ENCODE measurements around the gene RPL10.
A peak's percentile ranks its signal among the peaks of the same experiment; 100 is the strongest.

Gene RPL10

DNA sequence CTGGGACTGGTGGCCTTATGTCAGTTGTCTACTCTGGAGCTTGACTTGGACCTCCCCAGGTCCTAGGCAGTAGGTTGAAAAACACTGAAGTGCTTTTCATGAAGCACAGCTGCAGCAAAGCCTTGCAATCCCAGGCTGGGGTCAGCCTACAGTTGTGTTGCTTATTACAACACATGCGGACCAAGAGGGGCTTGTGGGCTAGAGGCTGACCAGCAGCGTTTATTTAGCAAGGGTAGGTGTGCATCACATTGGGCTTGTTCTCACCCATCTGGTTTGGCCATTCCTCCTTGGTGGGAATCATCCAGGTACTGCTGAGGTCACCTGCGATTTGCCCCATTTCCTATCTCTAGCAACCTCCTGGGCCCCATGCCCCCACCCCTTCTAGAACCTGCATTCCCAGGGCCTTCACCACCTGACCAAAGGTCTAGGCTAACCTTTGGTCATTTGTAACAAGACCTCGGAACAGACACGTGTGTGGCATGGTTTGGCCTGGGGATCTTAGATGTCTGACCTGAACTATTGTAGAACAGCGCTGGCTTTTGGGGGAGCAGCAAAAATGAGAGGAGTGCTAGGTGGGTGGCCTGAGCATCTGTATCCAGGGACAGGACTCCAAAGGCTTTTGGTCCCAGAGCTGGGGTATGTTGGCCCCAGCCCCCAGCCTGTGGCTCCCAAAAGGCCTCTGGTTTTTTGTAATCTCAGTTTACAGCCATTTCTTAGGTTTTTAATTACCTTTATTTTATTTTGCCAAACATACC, 3.0 kb downstream of the RPL10 start:
- DNase-seq, result no peak

- no peak for DNase-seq
These were observed 3.9 kb downstream of the RPL10 start for GRCh38 chrX:154401918-154402621.

DNA sequence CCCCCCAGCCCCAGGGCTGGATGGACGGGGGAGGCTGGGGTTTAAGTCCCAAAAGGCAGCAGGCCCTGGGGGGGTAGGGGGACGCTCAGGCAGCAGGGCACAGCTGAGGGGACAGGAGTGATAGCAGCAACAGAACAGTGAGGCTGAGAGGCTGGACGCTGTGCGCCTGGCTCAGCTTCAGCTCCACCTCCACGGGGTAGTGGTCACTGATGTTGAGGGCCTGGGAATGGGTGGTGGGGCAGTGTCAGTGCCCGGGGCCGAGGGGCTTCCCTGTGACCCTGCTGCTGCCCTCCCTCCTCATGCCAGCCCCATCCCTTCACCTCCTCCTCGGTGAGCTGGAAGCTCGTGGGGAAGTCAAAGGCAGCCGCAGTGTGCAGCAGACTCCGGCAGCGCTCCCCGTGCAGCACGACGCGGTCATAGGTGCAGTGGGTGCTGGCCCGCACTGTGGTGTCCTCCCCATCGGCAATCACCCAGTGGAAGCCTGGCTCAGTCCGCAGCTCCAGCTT, 4.5 kb downstream of the RPL10 start:
- DNase-seq, result no peak

GRCh38 chrX:154403192-154403591, 5.0 kb downstream of the RPL10 start:
- DNase-seq, result no peak

GRCh38 chrX:154403858-154404257, 5.7 kb downstream of the RPL10 start:
- no peak for DNase-seq

DNA sequence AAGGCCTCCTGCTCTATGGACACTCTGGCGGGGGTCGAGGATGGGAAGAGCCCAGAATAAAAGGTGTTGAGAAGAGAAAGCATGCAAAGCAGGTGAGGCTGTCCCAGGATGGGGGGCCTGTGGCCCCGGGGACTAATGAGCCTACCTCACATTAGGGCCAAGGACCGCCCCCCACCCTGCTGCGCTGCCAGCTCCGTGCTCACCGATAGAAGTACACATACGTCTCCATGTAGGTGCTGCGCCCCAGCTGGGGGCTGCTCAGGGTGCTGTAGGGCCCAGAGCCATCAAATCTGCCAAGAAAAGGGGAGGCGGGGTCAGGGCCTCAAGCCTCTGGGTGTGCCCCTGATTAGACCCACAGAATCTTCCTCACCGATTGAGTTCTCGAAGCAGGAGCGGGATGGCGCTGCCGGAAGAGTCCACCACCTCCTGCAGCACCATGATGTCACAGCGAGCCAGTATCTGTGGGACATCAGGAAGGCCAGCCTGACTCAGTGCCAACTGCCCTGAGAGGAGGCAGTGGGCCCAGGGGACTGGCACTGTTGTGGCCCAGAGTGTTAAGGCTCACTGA, 6.5 kb downstream of the RPL10 start:
- no peak for DNase-seq

GRCh38 chrX:154408659-154409221, 10.6 kb downstream of the RPL10 start:
- DNase-seq, result no peak

DNA sequence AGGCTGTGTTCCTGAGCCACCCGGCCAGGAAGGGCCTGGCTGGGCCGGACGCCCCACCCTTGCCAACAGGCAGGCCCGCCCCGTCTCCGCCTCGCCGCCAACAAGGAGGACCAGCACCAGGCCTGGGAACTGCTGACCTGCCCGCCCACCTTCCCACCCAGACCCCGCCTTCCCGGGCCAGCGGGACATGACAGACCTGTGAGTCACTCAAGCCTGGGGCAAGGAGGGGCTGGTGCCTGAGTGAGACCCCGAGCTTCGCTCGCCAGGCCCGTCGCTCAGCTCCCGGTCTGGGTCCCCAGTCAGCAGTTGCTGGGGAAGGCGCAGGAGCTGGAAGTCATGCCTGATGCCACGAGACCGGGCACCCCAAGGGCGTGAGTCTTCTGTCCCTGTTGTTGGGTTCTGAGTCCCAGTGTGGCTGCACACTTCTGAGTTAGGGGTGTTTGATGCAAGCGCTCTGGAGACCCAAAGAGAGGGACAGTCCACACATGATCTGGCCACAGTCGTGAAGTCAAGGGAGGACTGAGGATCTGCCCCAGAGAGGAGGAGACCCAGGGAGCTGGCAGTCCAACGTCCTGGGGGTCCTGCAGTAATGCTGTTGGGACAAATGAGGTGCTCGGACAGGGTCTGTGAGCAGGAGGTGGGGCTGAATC, 11.2 kb downstream of the RPL10 start, which contains the start of gene DNASE1L1:
Gene DNASE1L1, minus strand, starts transcription at position 33 of the 650 bp plus-strand sequence. CDS start 3,686 bp downstream, outside the sequence.
- no peak for DNase-seq

- peak; percentile 29 to 52 for DNase-seq
These were observed 13.8 kb downstream of the RPL10 start for GRCh38 chrX:154411981-154412340.

DNA sequence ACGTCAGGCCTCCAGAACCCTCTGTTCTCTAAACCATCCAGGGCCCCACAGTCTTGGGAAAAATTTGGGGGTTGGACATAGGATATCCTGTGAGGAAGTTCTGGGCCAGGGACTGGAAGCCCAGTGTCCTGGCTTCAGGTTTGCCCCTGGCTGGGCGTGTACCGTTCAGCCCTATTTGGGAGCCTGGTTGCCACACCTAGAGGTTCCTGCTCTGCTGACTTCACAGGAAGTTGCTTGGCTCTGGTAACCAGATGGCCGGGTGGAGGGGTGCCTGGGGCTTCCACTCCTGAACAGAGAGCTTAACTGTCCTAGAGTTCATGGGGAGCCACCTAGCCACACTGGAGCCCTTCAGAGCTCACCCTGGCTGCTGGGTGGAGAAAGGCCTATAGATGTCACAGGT, 14.3 kb downstream of the RPL10 start:
- no peak for DNase-seq

DNA sequence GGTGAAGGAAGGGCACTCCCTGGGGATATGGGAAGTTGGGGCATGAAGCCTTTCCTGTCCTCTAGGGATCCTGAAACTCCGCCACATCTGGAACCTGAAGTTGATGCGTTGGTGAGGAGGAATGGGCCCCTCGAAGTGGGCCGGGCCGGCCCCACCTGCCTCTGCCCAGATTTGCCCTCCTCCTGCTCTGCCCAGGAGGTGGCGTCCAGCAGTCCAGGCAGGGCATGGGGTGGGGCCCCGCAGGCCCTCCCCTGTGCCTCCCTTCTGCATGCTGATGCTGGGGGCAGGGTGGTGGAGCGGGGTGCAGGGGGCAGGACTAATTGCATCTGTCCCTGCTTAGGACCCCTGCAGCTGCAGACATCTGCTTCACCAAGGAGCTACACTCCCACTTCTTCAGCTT, 15.0 kb downstream of the RPL10 start:
- DNase-seq, result no peak

- no peak for DNase-seq
These were observed 19.0 kb downstream of the RPL10 start for GRCh38 chrX:154417157-154417556.

DNA sequence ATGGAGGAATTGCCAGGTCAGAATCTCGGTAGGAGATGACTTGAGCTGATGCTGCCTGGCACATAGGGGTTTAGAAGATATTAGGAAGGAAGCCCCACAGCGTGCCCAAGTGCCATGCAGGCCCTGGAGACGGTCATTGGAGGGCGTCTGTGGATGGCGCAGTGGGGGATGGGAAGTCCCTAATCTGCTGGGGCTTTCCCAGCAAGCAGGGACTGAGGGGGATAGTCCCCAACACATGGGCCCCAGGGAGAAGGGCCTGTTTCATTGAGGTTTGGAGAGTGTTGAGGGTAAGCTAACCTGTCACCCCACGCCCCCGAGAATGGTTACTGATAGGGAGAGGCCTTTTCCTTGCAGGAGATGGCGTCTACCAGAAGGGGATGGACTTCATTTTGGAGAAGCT, 21.0 kb downstream of the RPL10 start:
- no peak for DNase-seq

DNA sequence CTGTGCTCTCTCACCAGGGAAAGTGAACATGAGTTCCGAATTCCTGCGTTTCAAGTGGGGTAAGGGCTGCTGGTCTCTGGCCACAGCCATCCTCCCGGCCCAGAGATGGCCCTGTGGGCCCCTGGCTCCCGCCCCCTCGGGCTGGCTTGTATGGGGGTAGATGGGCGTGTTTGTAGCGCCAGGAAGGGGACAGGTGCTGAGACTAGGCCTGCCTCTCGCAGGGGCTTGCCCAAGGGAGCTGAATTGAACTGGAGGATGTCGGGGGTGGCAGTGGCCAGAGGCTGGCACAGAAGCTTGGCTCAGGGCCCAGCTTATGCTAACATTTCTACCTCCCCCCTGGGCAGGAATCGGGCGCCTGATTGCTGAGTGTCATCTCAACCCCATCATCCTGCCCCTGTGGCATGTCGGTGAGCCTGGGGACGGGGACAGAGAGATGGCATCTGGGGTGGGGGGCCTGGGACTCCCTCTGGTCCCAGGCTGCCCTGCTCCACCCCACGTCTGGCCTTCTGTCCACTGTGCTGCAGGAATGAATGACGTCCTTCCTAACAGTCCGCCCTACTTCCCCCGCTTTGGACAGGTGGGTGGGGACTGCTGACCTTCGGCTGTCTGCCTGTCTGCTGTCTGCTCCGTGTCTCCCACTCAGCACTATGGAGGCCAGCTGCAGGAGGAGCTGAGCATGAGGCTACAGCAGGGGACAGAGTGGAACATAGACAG, 21.7 kb downstream of the RPL10 start:
- no peak for DNase-seq

DNA sequence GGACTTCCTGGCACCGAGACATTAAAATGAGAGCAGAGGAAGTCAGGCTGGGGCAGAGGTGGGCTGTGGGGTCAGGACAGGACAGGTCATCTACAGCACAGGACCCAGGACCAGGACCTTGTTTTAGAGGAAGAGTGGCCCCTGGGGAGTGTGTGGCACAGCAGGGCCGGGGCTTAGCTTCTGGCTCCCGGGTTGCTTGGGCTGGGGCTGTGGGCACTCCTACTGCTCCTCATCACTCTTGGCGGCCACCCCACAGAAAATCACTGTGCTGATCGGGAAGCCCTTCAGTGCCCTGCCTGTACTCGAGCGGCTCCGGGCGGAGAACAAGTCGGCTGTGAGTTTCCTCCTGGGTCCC, 22.2 kb downstream of the RPL10 start:
- DNase-seq, result no peak

DNA sequence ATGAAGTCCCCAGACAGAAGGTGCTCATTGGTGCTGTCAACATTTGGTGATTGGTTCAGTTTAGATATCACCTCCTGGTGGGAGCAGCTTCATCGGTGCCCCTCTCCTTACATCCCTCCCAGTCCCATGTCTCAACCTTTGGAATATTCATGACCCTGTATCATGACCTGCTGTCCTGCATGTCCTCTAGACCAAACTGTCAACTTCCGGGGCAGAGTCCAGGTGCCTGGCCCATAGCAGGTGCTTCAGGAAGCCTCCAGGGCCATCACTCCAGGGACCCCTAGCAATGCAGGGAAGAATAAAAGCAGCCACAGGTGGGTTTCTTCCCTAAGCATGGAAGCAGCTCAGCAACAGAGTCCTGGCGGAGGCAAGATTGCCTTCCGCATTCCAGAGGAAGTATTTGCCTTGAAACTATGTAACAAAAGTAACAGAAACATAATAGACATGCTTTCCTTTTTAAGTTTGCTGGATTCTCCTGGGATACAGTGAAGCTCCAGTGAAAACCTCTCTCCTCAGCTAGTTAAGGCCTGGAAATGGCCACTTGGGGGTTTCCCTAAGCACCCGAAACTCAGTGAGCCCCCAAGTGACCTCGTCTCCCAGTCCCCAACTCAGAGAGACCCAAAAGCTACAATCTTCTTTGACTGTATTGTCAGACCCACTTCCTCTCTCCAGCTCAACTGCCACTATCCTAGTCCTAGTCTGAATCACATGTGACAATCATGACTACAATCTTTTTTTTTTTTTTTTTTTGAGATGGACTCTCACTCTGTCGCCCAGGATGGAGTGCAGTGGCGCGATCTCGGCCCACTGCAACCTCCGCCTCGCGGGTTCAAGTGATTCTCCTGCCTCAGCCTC, 29.0 kb downstream of the RPL10 start:
- no peak for DNase-seq

DNA sequence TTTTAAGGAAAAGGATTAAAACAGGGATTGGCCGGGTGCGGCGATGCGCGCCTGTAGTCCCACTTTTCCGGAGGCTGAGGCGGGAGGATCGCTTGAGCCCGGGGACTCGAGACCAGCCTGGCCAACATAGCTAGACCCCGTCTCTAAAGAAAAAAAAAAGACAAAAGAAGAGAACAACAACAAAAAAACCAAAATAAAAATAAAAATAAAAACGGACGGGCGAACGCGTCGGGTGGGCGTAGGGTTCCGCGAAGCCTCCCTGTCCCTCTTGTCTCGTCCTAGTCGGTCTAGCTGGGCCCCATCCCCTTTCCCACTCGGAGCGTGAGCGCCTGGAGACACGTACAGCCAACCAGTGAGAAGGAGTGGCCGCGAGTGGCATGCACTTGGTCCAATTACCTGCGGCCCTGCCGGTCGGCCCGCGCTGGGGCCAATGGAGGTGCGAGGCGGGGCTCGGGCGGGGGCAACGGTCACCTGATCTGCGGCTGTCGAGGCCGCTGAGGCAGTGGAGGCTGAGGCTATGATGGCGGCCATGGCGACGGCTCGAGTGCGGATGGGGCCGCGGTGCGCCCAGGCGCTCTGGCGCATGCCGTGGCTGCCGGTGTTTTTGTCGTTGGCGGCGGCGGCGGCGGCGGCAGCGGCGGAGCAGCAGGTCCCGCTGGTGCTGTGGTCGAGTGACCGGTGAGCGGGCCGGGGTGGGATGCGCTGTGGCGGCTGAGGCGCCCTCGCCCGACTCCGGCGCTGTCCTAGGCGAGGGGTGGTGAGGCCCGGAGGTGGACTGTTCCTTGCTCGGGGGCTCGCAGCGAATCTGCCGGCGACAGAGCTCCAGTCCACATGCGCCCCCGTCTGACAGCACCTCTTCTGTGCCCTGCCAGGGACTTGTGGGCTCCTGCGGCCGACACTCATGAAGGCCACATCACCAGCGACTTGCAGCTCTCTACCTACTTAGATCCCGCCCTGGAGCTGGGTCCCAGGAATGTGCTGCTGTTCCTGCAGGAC, 30.3 kb downstream of the RPL10 start, which contains the start of gene ATP6AP1:
Gene ATP6AP1, plus strand, starts transcription at position 502 of the 996 bp plus-strand sequence. Its CDS starts 16 bp downstream, at position 518.
- DNase-seq, result peak; percentile 85 to 94

DNA sequence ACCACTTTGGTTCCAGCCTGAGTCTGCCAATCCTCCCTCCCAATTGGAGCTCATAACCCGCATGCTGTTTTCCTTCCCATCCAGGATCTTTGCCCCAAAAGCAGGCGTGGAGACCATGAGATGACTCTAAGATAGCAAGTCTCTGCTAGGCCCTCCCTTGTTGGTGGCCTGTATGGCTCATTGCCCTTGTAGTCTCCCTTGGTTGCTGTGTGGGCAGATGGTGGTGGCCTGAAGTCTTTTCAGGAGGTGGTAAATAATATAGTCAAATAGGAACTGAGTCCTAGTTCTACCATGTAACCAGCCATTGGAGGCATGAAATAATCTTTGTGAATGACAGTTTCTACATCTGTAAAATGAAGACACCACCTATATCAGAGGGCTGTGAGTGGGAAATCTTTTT, 31.5 kb downstream of the RPL10 start:
- DNase-seq, result no peak

- DNase-seq, result no peak
These were observed 32.3 kb downstream of the RPL10 start for GRCh38 chrX:154430479-154430878.

DNA sequence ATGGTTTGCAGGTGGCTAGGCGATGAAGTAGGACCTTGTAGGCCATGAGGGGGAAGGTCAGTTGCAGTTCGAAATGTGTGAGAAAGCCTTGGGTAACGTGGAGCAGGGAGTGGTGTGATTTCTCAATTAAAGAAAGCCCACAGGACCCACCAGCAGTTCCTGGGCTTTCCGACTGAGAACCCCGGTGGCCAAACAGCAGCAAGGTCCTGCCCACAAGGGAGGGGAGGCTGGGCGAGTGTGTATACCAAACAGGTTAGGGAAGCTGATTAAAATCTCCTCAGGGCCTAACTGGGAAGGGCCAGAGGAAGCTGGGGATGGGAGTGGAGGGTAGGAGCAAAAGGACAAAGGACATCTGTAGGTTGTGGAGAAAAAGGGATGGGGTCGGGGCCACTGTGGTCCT, 32.7 kb downstream of the RPL10 start:
- no peak for DNase-seq
